NT2/D1 (cell line): ENCODE measurements around the gene SPC24.

Experiments
- SUZ12 ChIP-seq: IDR thresholded peaks from 2 replicates; pipeline ENCODE4 v1.6.1; 2011; ENCODE audit not compliant: insufficient read length, insufficient read depth; ENCODE audit errors: extremely low read depth
- YY1 ChIP-seq: IDR thresholded peaks from 2 replicates; pipeline ENCODE4 v1.6.1; 2011; ENCODE audit not compliant: insufficient read length, insufficient read depth
- ZNF274 ChIP-seq: IDR thresholded peaks from 2 replicates; pipeline ENCODE4 v1.6.1; 2011; ENCODE audit warnings: mild to moderate bottlenecking, low read depth, low read length

DNA sequence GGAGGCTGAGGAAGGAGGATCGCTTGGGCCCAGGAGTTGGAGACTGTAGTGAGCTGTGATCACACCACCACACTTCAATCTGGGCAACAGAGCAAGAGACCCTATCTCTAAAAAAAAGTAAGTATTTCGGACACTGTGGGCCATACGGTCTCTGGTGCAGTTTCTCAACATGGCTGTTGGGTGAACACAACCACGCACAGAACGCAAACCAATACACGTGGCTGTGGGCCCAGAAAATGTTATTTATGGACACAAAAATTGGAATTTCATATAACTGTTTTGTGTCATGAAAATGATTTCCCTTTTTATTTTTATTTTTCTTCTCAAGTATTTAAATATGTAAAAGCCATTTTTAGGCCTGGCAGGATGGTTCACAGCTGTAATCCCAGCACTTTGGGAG, 46.8 kb downstream of the SPC24 start:
- no peak for TF ChIP-seq ZNF274
- TF ChIP-seq YY1, result no peak
- no peak for TF ChIP-seq SUZ12
